ENCODE results near the gene RPS19. TPM values are rescaled to one million over a fixed set of nuclear protein-coding genes. Genes with fewer than 3 reads are reported as not detected.

RPS19 gene
- total RNA-seq, 6 donors from 2014 or later: 677 to 2,013 (median 1,382) TPM

- 37 to 55% methylated on average over 13 of the region's 13 CpGs for WGBS, 2 donors
- H3K36me3 ChIP-seq: peaks cover 5 to 41% (median 31%) of the 10 kb centered on the region in 4 donors
- ATAC-seq (ENCODE audit: low FRiP score in 2 of 2): no peak
Measured at GRCh38 chr19:41886761-41887710, 27.0 kb downstream of the RPS19 start.

GRCh38 chr19:41887711-41888382, 27.8 kb downstream of the RPS19 start:
- H3K9me3 ChIP-seq: no peaks in the 10 kb centered on the region
- peak overlapping the region in 3 of 4 donors; percentile 9 to 37 (median 35) for H3K4me3 ChIP-seq
- DNase-seq (peak; percentile 85 to 91), ATAC-seq (ENCODE audit: low FRiP score in 2 of 2) (peak; percentile 7 to 90)
- H3K4me1 ChIP-seq: peaks cover 44 to 61% (median 47%) of the 10 kb centered on the region in 4 donors
- TF ChIP-seq POLR2AphosphoS5 (IDR thresholded peaks at IDR 0.05) (peak in 1 of 2 donors; percentile 49), EP300 (IDR thresholded peaks at IDR 0.05) (no peak), POLR2A (IDR thresholded peaks at IDR 0.05) (peak in 1 of 4 donors; percentile 34), CTCF (IDR thresholded peaks at IDR 0.05) (peak in 3 of 6 experiments; percentile 19 to 43 (median 24))
- peak overlapping the region; percentile 47 to 97 (median 76) for H3K27ac ChIP-seq
- WGBS, 2 donors: 35 to 42% methylated on average over 6 to 17 of the region's 17 CpGs
- no peaks in the 10 kb centered on the region for H3K27me3 ChIP-seq
- H3K36me3 ChIP-seq: peaks cover 5 to 50% (median 39%) of the 10 kb centered on the region in 4 donors

More at GRCh38 chr19:41886761-41887710, 27.0 kb downstream of the RPS19 start:
- no peaks in the 10 kb centered on the region for H3K9me3 ChIP-seq
- DNase-seq: no peak
- H3K27ac ChIP-seq: peak overlapping the region; percentile 47 to 97 (median 76)
- peak overlapping the region in 3 of 4 donors; percentile 9 to 37 (median 35) for H3K4me3 ChIP-seq
- TF ChIP-seq POLR2AphosphoS5 (IDR thresholded peaks at IDR 0.05) (no peak), POLR2A (IDR thresholded peaks at IDR 0.05) (peak in 1 of 4 donors; percentile 4)
- H3K4me1 ChIP-seq: peaks cover 46 to 64% (median 51%) of the 10 kb centered on the region in 4 donors
- no peaks in the 10 kb centered on the region for H3K27me3 ChIP-seq

- H3K36me3 ChIP-seq: peaks cover 6 to 54% (median 42%) of the 10 kb centered on the region in 4 donors
- H3K4me3 ChIP-seq: no peak overlapping the region
- WGBS, 2 donors: 69 to 78% methylated on average over 12 of the region's 12 CpGs
- DNase-seq (peak; percentile 45 to 56), ATAC-seq (ENCODE audit: low FRiP score in 2 of 2) (no peak)
- H3K9me3 ChIP-seq: no peaks in the 10 kb centered on the region
- TF ChIP-seq EP300 (IDR thresholded peaks at IDR 0.05): no peak
- TF ChIP-seq POLR2AphosphoS5 (IDR thresholded peaks at IDR 0.05): peak in 1 of 2 donors; percentile 7
- no peaks in the 10 kb centered on the region for H3K27me3 ChIP-seq
- peaks cover 44 to 63% (median 47%) of the 10 kb centered on the region in 4 donors for H3K4me1 ChIP-seq
- H3K27ac ChIP-seq: peak overlapping the region; percentile 47 to 97 (median 76)
Measured at GRCh38 chr19:41888926-41889325, 28.9 kb downstream of the RPS19 start.

- peaks cover 40 to 57% (median 42%) of the 10 kb centered on the region in 4 donors for H3K4me1 ChIP-seq
- H3K9me3 ChIP-seq: no peaks in the 10 kb centered on the region
- WGBS, 2 donors: 84 to 92% methylated on average over 8 of the region's 8 CpGs
- H3K4me3 ChIP-seq: no peak overlapping the region
- H3K27me3 ChIP-seq: no peaks in the 10 kb centered on the region
- TF ChIP-seq POLR2AphosphoS5 (IDR thresholded peaks at IDR 0.05) (no peak), POLR2A (IDR thresholded peaks at IDR 0.05) (no peak), EP300 (IDR thresholded peaks at IDR 0.05) (no peak), CTCF (IDR thresholded peaks at IDR 0.05) (no peak)
- H3K36me3 ChIP-seq: peaks cover 12 to 64% (median 52%) of the 10 kb centered on the region in 4 donors
- H3K27ac ChIP-seq: no peak overlapping the region
- DNase-seq (no peak), ATAC-seq (ENCODE audit: low FRiP score in 2 of 2) (no peak)
Measured at GRCh38 chr19:41889896-41890295, 29.8 kb downstream of the RPS19 start.

GRCh38 chr19:41890936-41891335, 30.9 kb downstream of the RPS19 start:
- TF ChIP-seq CTCF (IDR thresholded peaks at IDR 0.05) (no peak), POLR2AphosphoS5 (IDR thresholded peaks at IDR 0.05) (no peak), EP300 (IDR thresholded peaks at IDR 0.05) (no peak), POLR2A (IDR thresholded peaks at IDR 0.05) (no peak)
- Histone ChIP-seq H3K9me3 (no peaks in the 10 kb centered on the region), H3K4me1 (peaks cover 30 to 47% (median 32%) of the 10 kb centered on the region in 4 donors), H3K4me3 (no peak overlapping the region), H3K27me3 (no peaks in the 10 kb centered on the region), H3K36me3 (peaks cover 20 to 75% (median 62%) of the 10 kb centered on the region in 4 donors), H3K27ac (no peak overlapping the region)
- no peak for DNase-seq
- ATAC-seq (ENCODE audit: low FRiP score in 2 of 2): no peak
- 92 to 96% methylated on average over 4 of the region's 4 CpGs for WGBS, 2 donors

Data from upper lobe of left lung (tissue), 6 donors.